Gastroesophageal sphincter (tissue), 4 donors: Measurements from ENCODE around the gene OR6N1. TPM values are rescaled to one million over a fixed set of nuclear protein-coding genes. Genes with fewer than 3 reads are reported as not detected.

Experiments used
- ATAC-seq: fragments of 150-250 bp; one replicate; pipeline ENCODE4 v1.9.1; 2016; ENCODE audit warnings: mild to moderate bottlenecking, moderate library complexity
- H3K27ac ChIP-seq, 4 donors: fragments of 200-600 bp; sonication (generic) in 3 of 4; 1 replicate in 3 of 4; 2 replicates in 1 of 4; pipeline ENCODE4 v1.5.1; 2016 to 2019
- H3K27me3 ChIP-seq: fragments of 200-600 bp; sonication (generic); one replicate; pipeline ENCODE4 v1.5.1; 2019
- H3K36me3 ChIP-seq, 2 donors: fragments of 200-600 bp; sonication (generic); one replicate each; pipeline ENCODE4 v1.5.1; 2019; ENCODE audit warnings: control low read depth in 1 of 2
- H3K4me1 ChIP-seq, 3 donors: fragments of 200-600 bp; sonication (generic); 1 replicate in 2 of 3; 2 replicates in 1 of 3; pipeline ENCODE4 v1.5.1; 2016 to 2019; ENCODE audit warnings: control low read depth in 2 of 3
- H3K4me3 ChIP-seq, 2 donors: fragments of 200-600 bp; sonication (generic); one replicate each; pipeline ENCODE4 v1.5.1; 2019; ENCODE audit warnings: mild to moderate bottlenecking in 1 of 2, moderate library complexity in 1 of 2
- H3K9me3 ChIP-seq, 3 donors: fragments of 200-600 bp; sonication (generic); one replicate each; pipeline ENCODE4 v1.5.1; 2017 to 2019; ENCODE audit warnings: control low read depth in 2 of 3
- CTCF ChIP-seq, 4 experiments: fragments of 200-600 bp in 2 of 4; fragments of 450-650 bp in 2 of 4; sonication (generic) in 1 of 4; IDR thresholded peaks; one replicate each; pipeline ENCODE4 v1.5.1; 2017 to 2019; ENCODE audit warnings: antibody characterized with exemption in 4 of 4, mild to moderate bottlenecking in 2 of 4, moderate library complexity in 2 of 4
- EP300 ChIP-seq: sonication (generic); formaldehyde crosslinking; IDR thresholded peaks from one replicate; pipeline ENCODE4 v1.6.1; 2017; ENCODE audit warnings: antibody characterized with exemption, mild to moderate bottlenecking
- POLR2A ChIP-seq, 2 donors: fragments of 450-650 bp; IDR thresholded peaks; one replicate each; pipeline ENCODE4 v1.6.1; 2017; ENCODE audit warnings: antibody characterized with exemption in 2 of 2, mild to moderate bottlenecking in 2 of 2, moderate library complexity in 1 of 2
- POLR2AphosphoS5 ChIP-seq: sonication (generic); formaldehyde crosslinking; IDR thresholded peaks from one replicate; pipeline ENCODE4 v1.6.1; 2017; ENCODE audit warnings: antibody characterized with exemption
- WGBS, 2 donors: methylation state at CpG; one replicate each; pipeline ENCODE4 v1.1.5; 2018; ENCODE audit warnings: low coverage in 1 of 2; 5-methylcytosine and 5-hydroxymethylcytosine counted together
- total RNA-seq, 4 donors: library from RNA; depleted of rRNA; stranded (reverse); fragments of >200 nt; gene quantifications; one replicate each; pipeline ENCODE4 v1.1.0, GENCODE V29; 2016

The OR6N1 gene
- total RNA-seq, 4 donors from 2014 or later, result not detected

DNA sequence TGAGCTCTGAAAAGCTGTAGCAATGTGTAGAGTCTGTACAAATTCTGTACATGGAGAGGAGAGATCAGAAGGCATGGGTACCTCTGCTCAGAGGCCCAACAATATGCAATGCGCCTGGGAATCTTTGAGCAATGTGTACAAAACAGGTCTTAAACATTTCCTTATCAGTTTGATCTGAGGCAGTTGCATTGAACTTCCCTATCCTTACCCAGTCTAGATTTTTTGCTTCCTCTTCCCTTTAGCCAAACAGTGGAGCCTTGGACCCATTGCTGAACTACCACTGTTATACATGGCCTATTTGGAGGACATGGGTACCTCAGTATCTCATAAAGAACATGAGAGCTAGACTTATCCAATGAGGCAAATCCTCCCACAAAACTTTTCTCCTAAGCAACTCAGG, 46.6 kb upstream of the OR6N1 start:
- H3K4me1 ChIP-seq, result no peaks in the 10 kb centered on the region
- H3K27ac ChIP-seq, result no peak overlapping the region
- H3K27me3 ChIP-seq, result no peaks in the 10 kb centered on the region
- H3K4me3 ChIP-seq, result no peak overlapping the region
- 100% methylated on average over 1 of the region's 1 CpG; no CpG with 5 or more reads in 1 of the 2 donors for WGBS, 2 donors
- H3K36me3 ChIP-seq, result no peaks in the 10 kb centered on the region
- no peak for TF ChIP-seq POLR2A (IDR thresholded peaks at IDR 0.05)
- no peak for TF ChIP-seq CTCF (IDR thresholded peaks at IDR 0.05)
- no peak for TF ChIP-seq EP300
- TF ChIP-seq POLR2AphosphoS5, result no peak
- H3K9me3 ChIP-seq, result no peaks in the 10 kb centered on the region
- no peak for ATAC-seq

- no peak for ATAC-seq
- Histone ChIP-seq H3K4me1 (no peaks in the 10 kb centered on the region), H3K27me3 (no peaks in the 10 kb centered on the region), H3K4me3 (no peak overlapping the region), H3K36me3 (no peaks in the 10 kb centered on the region), H3K9me3 (no peaks in the 10 kb centered on the region), H3K27ac (no peak overlapping the region)
- WGBS, 2 donors, result 56 to 75% methylated on average over 1 of the region's 1 CpG
- TF ChIP-seq EP300, result no peak
- TF ChIP-seq CTCF (IDR thresholded peaks at IDR 0.05), result no peak
- TF ChIP-seq POLR2AphosphoS5, result no peak
- no peak for TF ChIP-seq POLR2A (IDR thresholded peaks at IDR 0.05)
Measured at GRCh38 chr1:158814970-158815369, 43.0 kb upstream of the OR6N1 start.

DNA sequence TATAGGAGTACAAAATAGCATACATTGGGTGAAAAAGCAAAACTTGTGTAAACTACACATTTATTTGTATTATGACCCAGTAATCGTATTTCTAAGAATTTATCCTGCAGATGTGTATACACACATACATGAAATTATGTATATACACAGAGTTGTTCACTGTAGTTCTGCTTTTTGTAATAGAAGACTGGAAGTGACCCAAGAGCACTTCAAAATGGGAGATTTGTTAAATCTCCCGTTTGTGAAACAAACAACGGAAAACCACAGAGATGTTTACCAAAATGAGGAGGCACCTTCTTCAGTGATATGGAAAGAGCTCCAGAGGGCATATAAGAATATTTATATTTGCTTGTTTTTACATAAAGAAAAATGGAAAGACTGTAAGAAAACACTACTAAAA, 41.2 kb upstream of the OR6N1 start:
- no peaks in the 10 kb centered on the region for H3K4me1 ChIP-seq
- no peaks in the 10 kb centered on the region for H3K36me3 ChIP-seq
- ATAC-seq, result no peak
- no peak overlapping the region for H3K4me3 ChIP-seq
- no peaks in the 10 kb centered on the region for H3K9me3 ChIP-seq
- H3K27ac ChIP-seq, result no peak overlapping the region
- no peaks in the 10 kb centered on the region for H3K27me3 ChIP-seq
- TF ChIP-seq POLR2AphosphoS5 (no peak), POLR2A (IDR thresholded peaks at IDR 0.05) (no peak), CTCF (IDR thresholded peaks at IDR 0.05) (no peak), EP300 (no peak)
- 20 to 48% methylated on average over 3 of the region's 3 CpGs for WGBS, 2 donors

DNA sequence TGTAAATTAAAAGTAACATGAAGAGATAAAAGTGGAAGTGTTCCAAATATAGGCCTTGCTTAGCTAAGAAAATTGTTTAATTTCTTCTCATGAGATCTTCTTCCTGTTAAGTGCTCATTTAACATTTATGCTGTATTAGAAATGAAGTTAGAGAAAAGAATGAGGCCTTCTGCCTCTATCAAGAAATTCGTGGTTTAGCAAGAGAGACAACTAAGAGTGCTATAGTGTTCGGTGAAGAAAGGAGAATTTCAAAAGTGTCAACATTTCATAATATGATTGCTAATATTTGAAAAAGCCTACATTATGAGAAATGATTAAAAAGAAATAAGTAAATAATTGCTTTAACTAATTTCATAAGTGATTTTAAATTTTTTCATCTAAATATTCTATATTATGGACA, 40.3 kb upstream of the OR6N1 start:
- Histone ChIP-seq H3K9me3 (no peaks in the 10 kb centered on the region), H3K4me3 (no peak overlapping the region), H3K27me3 (no peaks in the 10 kb centered on the region), H3K27ac (no peak overlapping the region), H3K36me3 (no peaks in the 10 kb centered on the region), H3K4me1 (no peaks in the 10 kb centered on the region)
- WGBS, 2 donors, result 35 to 38% methylated on average over 2 of the region's 2 CpGs
- TF ChIP-seq POLR2AphosphoS5 (no peak), CTCF (IDR thresholded peaks at IDR 0.05) (no peak), POLR2A (IDR thresholded peaks at IDR 0.05) (no peak), EP300 (no peak)
- ATAC-seq, result no peak

DNA sequence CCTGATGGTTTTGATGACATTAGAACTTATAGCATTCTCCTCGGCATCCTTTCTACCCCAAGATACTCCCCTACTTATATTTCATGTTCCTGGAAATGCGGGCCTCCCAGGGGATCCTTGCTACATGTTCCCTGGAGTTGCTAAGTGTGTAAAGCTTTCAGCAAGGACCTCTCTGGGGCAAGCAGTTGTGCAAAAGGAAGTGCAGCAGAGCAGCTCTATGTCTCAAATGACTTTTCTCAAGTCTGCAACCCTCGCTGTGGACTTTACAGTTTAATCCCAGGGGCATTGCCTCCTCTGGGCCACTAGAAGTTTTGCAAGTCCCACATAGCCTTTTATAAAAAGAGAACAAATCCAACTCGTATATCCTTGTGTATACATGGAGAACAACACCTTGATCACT, 38.3 kb upstream of the OR6N1 start:
- Histone ChIP-seq H3K27me3 (no peaks in the 10 kb centered on the region), H3K4me3 (no peak overlapping the region), H3K4me1 (no peaks in the 10 kb centered on the region), H3K9me3 (no peaks in the 10 kb centered on the region), H3K36me3 (no peaks in the 10 kb centered on the region), H3K27ac (no peak overlapping the region)
- TF ChIP-seq CTCF (IDR thresholded peaks at IDR 0.05), result no peak
- no peak for TF ChIP-seq POLR2A (IDR thresholded peaks at IDR 0.05)
- no peak for TF ChIP-seq POLR2AphosphoS5
- no peak for TF ChIP-seq EP300
- WGBS, 2 donors, result 56 to 69% methylated on average over 2 to 4 of the region's 4 CpGs
- ATAC-seq, result no peak
